Stomach (tissue), 9 donors: ENCODE data around the gene NCF4. TPM values are rescaled to one million over a fixed set of nuclear protein-coding genes. Genes with fewer than 3 reads are reported as not detected.

Source experiments
- DNase-seq, 2 donors: peaks; one replicate each; pipeline versions ENCODE4 v3.0.0 to v3.0.0-alpha.2; 2013 to 2019
- H3K27ac ChIP-seq, 5 donors: fragments of 200-600 bp in 4 of 5; sonication (generic) in 4 of 5; one replicate each; pipeline ENCODE4 v1.5.1; 2013 to 2019; ENCODE audit warnings: mild to moderate bottlenecking in 1 of 5, moderate library complexity in 1 of 5
- H3K27me3 ChIP-seq, 3 donors: fragments of 200-600 bp; sonication (generic); one replicate each; pipeline ENCODE4 v1.5.1; 2017 to 2019; ENCODE audit warnings: mixed run types in 1 of 3
- H3K36me3 ChIP-seq, 4 donors: fragments of 200-600 bp; sonication (generic); 1 replicate in 3 of 4; 2 replicates in 1 of 4; pipeline ENCODE4 v1.5.1; 2016 to 2019
- H3K4me1 ChIP-seq, 4 donors: fragments of 200-600 bp; sonication (generic); one replicate each; pipeline ENCODE4 v1.5.1; 2016 to 2019
- H3K4me3 ChIP-seq, 4 donors: fragments of 200-600 bp; sonication (generic) in 3 of 4; one replicate each; pipeline ENCODE4 v1.5.1; 2016 to 2019; ENCODE audit warnings: mild to moderate bottlenecking in 1 of 4
- H3K9me3 ChIP-seq, 4 donors: fragments of 200-600 bp; sonication (generic); one replicate each; pipeline ENCODE4 v1.5.1; 2016 to 2019
- CTCF ChIP-seq, 7 experiments: fragments of 450-650 bp in 4 of 7; fragments of 200-600 bp in 3 of 7; sonication (generic) in 3 of 7; IDR thresholded peaks; one replicate each; pipeline ENCODE4 v1.5.1; 2016 to 2019; ENCODE audit warnings: antibody characterized with exemption in 7 of 7, control low read depth in 2 of 7, mild to moderate bottlenecking in 1 of 7
- EP300 ChIP-seq: sonication (generic); formaldehyde crosslinking; IDR thresholded peaks from one replicate; pipeline ENCODE4 v1.6.1; 2017; ENCODE audit warnings: antibody characterized with exemption
- POLR2A ChIP-seq, 4 donors: fragments of 450-650 bp; IDR thresholded peaks; one replicate each; pipeline ENCODE4 v1.6.1; 2016; ENCODE audit warnings: antibody characterized with exemption in 4 of 4, control low read depth in 2 of 4, mild to moderate bottlenecking in 1 of 4, moderate library complexity in 1 of 4
- POLR2AphosphoS5 ChIP-seq, 3 donors: sonication (generic); formaldehyde crosslinking; IDR thresholded peaks; one replicate each; pipeline ENCODE4 v1.6.1; 2016; ENCODE audit warnings: antibody characterized with exemption in 3 of 3
- WGBS, 5 donors: extraction: QIAGEN DNeasy Blood & Tissue Kit in 3 of 5; methylation state at CpG; one replicate each; pipeline versions ENCODE4 v1.1.5 to v1.1.7; 2013 to 2018; 5-methylcytosine and 5-hydroxymethylcytosine counted together
- intact Hi-C: fragments of 100-400 bp; cut with DNase I; formaldehyde crosslinking; loops from one replicate; pipeline ENCODE4 v1.15.1; 2023; ENCODE audit warnings: low total_unique reads
- polyA plus RNA-seq, 3 donors: library from polyadenylated mRNA; stranded (reverse); fragments of 200-250 nt; gene quantifications; one replicate each; pipeline ENCODE4 v1.2.3, GENCODE V29; 2013
- total RNA-seq, 5 donors: library from RNA; depleted of rRNA; stranded (reverse); fragments of >200 nt; gene quantifications; one replicate each; pipeline versions ENCODE4 v1.1.0 to v1.2.3, GENCODE V29; 2014 to 2016
- donor health status: healthy with polysubstance abuse.
- donor health status: Bipolar disorder and iron deficiency.
- donor health status: healthy.

NCF4 gene
- total and polyA plus RNA-seq, 8 donors, result 5.0 to 32.1 (median 7.3) TPM; not detected in 1

GRCh38 chr22:36826262-36826661, 34.5 kb upstream of the NCF4 start:
- no peak for DNase-seq
- H3K4me3 ChIP-seq, result no peak overlapping the region
- 71 to 80% (median 76%) methylated on average over 6 of the region's 6 CpGs for WGBS, 5 donors

GRCh38 chr22:36828815-36829214, 32.0 kb upstream of the NCF4 start:
- WGBS, 5 donors, result 39 to 56% (median 48%) methylated on average over 3 of the region's 3 CpGs
- Histone ChIP-seq H3K4me1 (no peaks in the 10 kb centered on the region), H3K9me3 (peaks cover 0 to 4% (median 0%) of the 10 kb centered on the region in 4 donors), H3K36me3 (no peaks in the 10 kb centered on the region), H3K27ac (no peak overlapping the region), H3K4me3 (no peak overlapping the region), H3K27me3 (peaks cover 0 to 35% (median 11%) of the 10 kb centered on the region in 3 donors)
- intact Hi-C loops, result no loop called here
- no peak for DNase-seq
- TF ChIP-seq EP300 (no peak), POLR2A (IDR thresholded peaks at IDR 0.05) (no peak), POLR2AphosphoS5 (IDR thresholded peaks at IDR 0.05) (no peak), CTCF (IDR thresholded peaks at IDR 0.05) (no peak)

More at GRCh38 chr22:36826262-36826661, 34.5 kb upstream of the NCF4 start:
- H3K27me3 ChIP-seq, result peaks cover 0 to 56% (median 11%) of the 10 kb centered on the region in 3 donors
- H3K27ac ChIP-seq, result no peak overlapping the region
- TF ChIP-seq CTCF (IDR thresholded peaks at IDR 0.05) (no peak), EP300 (no peak), POLR2A (IDR thresholded peaks at IDR 0.05) (no peak), POLR2AphosphoS5 (IDR thresholded peaks at IDR 0.05) (no peak)
- H3K4me1 ChIP-seq, result no peaks in the 10 kb centered on the region
- no peaks in the 10 kb centered on the region for H3K36me3 ChIP-seq
- intact Hi-C loops, result no loop called here
- no peaks in the 10 kb centered on the region for H3K9me3 ChIP-seq

- no peaks in the 10 kb centered on the region for H3K4me1 ChIP-seq
- no peak for DNase-seq
- 68 to 82% (median 77%) methylated on average over 5 of the region's 5 CpGs for WGBS, 5 donors
- intact Hi-C loops, result no loop called here
- no peak overlapping the region for H3K27ac ChIP-seq
- peaks cover 0 to 4% (median 0%) of the 10 kb centered on the region in 4 donors for H3K9me3 ChIP-seq
- H3K4me3 ChIP-seq, result no peak overlapping the region
- no peaks in the 10 kb centered on the region for H3K36me3 ChIP-seq
- H3K27me3 ChIP-seq, result peaks cover 0 to 30% (median 11%) of the 10 kb centered on the region in 3 donors
- no peak for TF ChIP-seq CTCF (IDR thresholded peaks at IDR 0.05)
- TF ChIP-seq POLR2AphosphoS5 (IDR thresholded peaks at IDR 0.05), result no peak
- TF ChIP-seq POLR2A (IDR thresholded peaks at IDR 0.05), result no peak
- TF ChIP-seq EP300, result no peak
Measured at GRCh38 chr22:36829370-36830002, 31.3 kb upstream of the NCF4 start.

- DNase-seq, result no peak
- WGBS, 5 donors, result 22 to 55% (median 35%) methylated on average over 2 of the region's 2 CpGs
- Histone ChIP-seq H3K4me1 (no peaks in the 10 kb centered on the region), H3K27me3 (peaks cover 0 to 40% (median 11%) of the 10 kb centered on the region in 3 donors), H3K27ac (no peak overlapping the region), H3K9me3 (peaks cover 0 to 4% (median 0%) of the 10 kb centered on the region in 4 donors), H3K4me3 (no peak overlapping the region), H3K36me3 (no peaks in the 10 kb centered on the region)
- TF ChIP-seq CTCF (IDR thresholded peaks at IDR 0.05) (no peak), EP300 (no peak), POLR2AphosphoS5 (IDR thresholded peaks at IDR 0.05) (no peak), POLR2A (IDR thresholded peaks at IDR 0.05) (no peak)
- intact Hi-C loops, result no loop called here
Measured at GRCh38 chr22:36830601-36831000, 30.2 kb upstream of the NCF4 start.
